K562 (cell line): ENCODE measurements around the gene SGK1. TPM values are rescaled to one million over a fixed set of nuclear protein-coding genes. Genes with fewer than 3 reads are reported as not detected.

Experiments used
- ATAC-seq: fragments of 200-7000 bp; cut with Tn5 transposase; 3 replicates; pipeline ENCODE4 v1.9.1; 2020; ENCODE audit warnings: moderate library complexity
- BruUV-seq: library from RNA; stranded (reverse); fragments of 400-500 nt; replicated peaks from 2 replicates; lab custom pipeline; 2021; lab: Mats Ljungman, UMichigan
- CTCF ChIA-PET: fragments of 300-600 bp; formaldehyde crosslinking; extraction: SDS; loops from one replicate; lab custom pipeline; 2021; ENCODE audit warnings: low intra/inter-chr PET ratio; lab: Yijun Ruan, JAX
- POLR2A ChIA-PET: fragments of 300-600, 350-650 bp; sonication (Branson Sonifier 250); formaldehyde crosslinking; extraction: SDS; loops from one replicate; lab custom pipeline; 2021; ENCODE audit warnings: antibody characterized with exemption, inconsistent platforms; lab: Yijun Ruan, JAX
- DNase-seq, 4 experiments: peaks; one replicate each; pipeline versions ENCODE4 v3.0.0 to v3.0.0-alpha.2; 2011 to 2018; ENCODE audit warnings: low spot score in 3 of 4, mixed read lengths in 3 of 4; ENCODE audit errors: extremely low read depth in 1 of 4
- FAIRE-seq: peaks from 2 replicates; lab custom pipeline; 2011; peaks lifted over from hg19 to GRCh38; lab: Jason Lieb, UNC
- H2AFZ ChIP-seq: 2 replicates; pipeline ENCODE4 v1.6.0; 2011; ENCODE audit warnings: low read depth, low read length, control low read depth, inconsistent platforms
- H3K27ac ChIP-seq: fragments of 200-600 bp; 3 replicates; pipeline ENCODE4 v1.8.0; 2011; ENCODE audit warnings: low read depth, mild to moderate bottlenecking, control low read depth, inconsistent platforms, low read length, moderate library complexity, mixed read lengths; ENCODE audit errors: extremely low read depth
- H3K27me3 ChIP-seq, 2 experiments: fragments of 300-600 bp in 1 of 2; 2 replicates in 1 of 2; 3 replicates in 1 of 2; pipeline versions ENCODE4 v1.6.0 to v1.8.0; 2011; ENCODE audit warnings: inconsistent platforms in 2 of 2, low read length in 2 of 2, mild to moderate bottlenecking in 1 of 2, mixed read lengths in 1 of 2, moderate library complexity in 1 of 2; ENCODE audit not compliant: control insufficient read depth in 2 of 2, insufficient read depth in 2 of 2
- H3K36me3 ChIP-seq: fragments of 300-600 bp; 3 replicates; pipeline ENCODE4 v1.8.0; 2011; ENCODE audit warnings: mild to moderate bottlenecking, low read length, inconsistent platforms; ENCODE audit not compliant: control insufficient read depth, insufficient read depth
- H3K4me1 ChIP-seq, 2 experiments: fragments of 200-600 bp in 1 of 2; replicated peaks in 1 of 2; 2 replicates in 1 of 2; 3 replicates in 1 of 2; pipeline versions ENCODE4 v1.5.1 to v1.8.0; 2011; ENCODE audit warnings: inconsistent platforms in 2 of 2, low read length in 2 of 2, mild to moderate bottlenecking in 1 of 2, mixed read lengths in 1 of 2, moderate library complexity in 1 of 2; ENCODE audit not compliant: control insufficient read depth in 2 of 2, insufficient read depth in 2 of 2
- H3K4me2 ChIP-seq: 2 replicates; pipeline ENCODE4 v1.6.1; 2011; ENCODE audit warnings: low read length, control low read depth, inconsistent platforms, mixed read lengths; ENCODE audit not compliant: insufficient read depth
- H3K4me3 ChIP-seq: fragments of 200-600 bp; sonication (generic), shearing (Covaris generic); 2 replicates; pipeline ENCODE4 v1.5.1; 2016; ENCODE audit warnings: control low read depth, inconsistent platforms
- H3K79me2 ChIP-seq: fragments of 200-600 bp; 3 replicates; pipeline ENCODE4 v1.8.0; 2011; ENCODE audit warnings: low read length, inconsistent platforms; ENCODE audit not compliant: control insufficient read depth, insufficient read depth
- H3K9ac ChIP-seq, 2 experiments: 2 replicates each; pipeline versions ENCODE4 v1.6.0 to v1.6.1; 2011; ENCODE audit warnings: low read depth in 2 of 2, low read length in 2 of 2, control low read depth in 1 of 2, inconsistent platforms in 1 of 2, mild to moderate bottlenecking in 1 of 2, mixed read lengths in 1 of 2; ENCODE audit not compliant: insufficient read depth in 1 of 2
- H3K9me1 ChIP-seq: one replicate; pipeline ENCODE4 v1.6.0; 2011; ENCODE audit warnings: inconsistent platforms, mild to moderate bottlenecking, low read length, moderate library complexity; ENCODE audit not compliant: control insufficient read depth, insufficient read depth
- H3K9me3 ChIP-seq: replicated peaks from 2 replicates; pipeline ENCODE4 v1.5.1; 2011; ENCODE audit warnings: low read depth, low read length, inconsistent platforms; ENCODE audit not compliant: control insufficient read depth, insufficient read depth
- H4K20me1 ChIP-seq: replicated peaks from 2 replicates; pipeline ENCODE4 v1.6.1; 2011; ENCODE audit warnings: low read length, inconsistent platforms, mixed read lengths; ENCODE audit not compliant: control insufficient read depth, insufficient read depth
- EP400 ChIP-seq: fragments of 450-650 bp; IDR thresholded peaks from 2 replicates; pipeline ENCODE4 v1.6.1; 2017; ENCODE audit warnings: antibody characterized with exemption, mild to moderate bottlenecking, moderate library complexity
- FOXO4 ChIP-seq: fragments of 450-650 bp; formaldehyde crosslinking; IDR thresholded peaks from 2 replicates; pipeline ENCODE4 v1.4.0; 2020; ENCODE audit warnings: mild to moderate bottlenecking, moderate library complexity
- MIER1 ChIP-seq: fragments of 450-650 bp; IDR thresholded peaks from 2 replicates; pipeline ENCODE4 v1.6.1; 2016; ENCODE audit warnings: antibody characterized with exemption, mild to moderate bottlenecking, low read depth
- NBN ChIP-seq: fragments of 450-650 bp; IDR thresholded peaks from 2 replicates; pipeline ENCODE4 v1.6.1; 2016; ENCODE audit warnings: low read depth, mild to moderate bottlenecking
- PHF21A ChIP-seq: fragments of 450-650 bp; IDR thresholded peaks from 2 replicates; pipeline ENCODE4 v1.6.1; 2017; ENCODE audit warnings: low read depth, borderline replicate concordance
- POLR2A ChIP-seq: fragments of 450-650 bp; conservative IDR thresholded peaks from 2 replicates; pipeline ENCODE4 v1.6.1; 2016
- POLR3G ChIP-seq: IDR thresholded peaks from 2 replicates; pipeline ENCODE4 v1.6.1; 2011; ENCODE audit not compliant: insufficient read length, insufficient replicate concordance; ENCODE audit errors: extremely low read depth
- RBM17 ChIP-seq: fragments of 200-400 bp; formaldehyde crosslinking; IDR thresholded peaks from 2 replicates; pipeline ENCODE4 v1.6.1; 2017; ENCODE audit warnings: low read depth, mild to moderate bottlenecking, low read length, borderline replicate concordance
- RCOR1 ChIP-seq, 2 experiments: IDR thresholded peaks; 2 replicates each; pipeline ENCODE4 v1.6.1; 2012; ENCODE audit warnings: low read depth in 2 of 2, low read length in 2 of 2, borderline replicate concordance in 1 of 2, improper control_type of control experiment in 1 of 2
- STAT5A ChIP-seq: IDR thresholded peaks from 2 replicates; pipeline ENCODE4 v1.6.1; 2012; ENCODE audit warnings: low read length, inconsistent platforms, borderline replicate concordance
- ZNF121 ChIP-seq: sonication (generic); formaldehyde crosslinking; conservative IDR thresholded peaks from 2 replicates; pipeline ENCODE4 v1.8.0; 2022; ENCODE audit warnings: missing genetic modification reagents
- ZNF124 ChIP-seq: sonication (generic); formaldehyde crosslinking; IDR thresholded peaks from 2 replicates; pipeline ENCODE4 v1.8.1; 2022; ENCODE audit warnings: missing genetic modification reagents
- ZNF146 ChIP-seq: IDR thresholded peaks from one replicate; pipeline ENCODE4 v1.6.1; 2018; ENCODE audit warnings: missing compliant biosample characterization; ENCODE audit not compliant: unreplicated experiment
- ZNF583 ChIP-seq: fragments of 250-450 bp; sonication (Bioruptor Pico); IDR thresholded peaks from 2 replicates; pipeline ENCODE4 v1.4.0; 2020
- ZNF695 ChIP-seq: fragments of 450-650 bp; formaldehyde crosslinking; IDR thresholded peaks from 2 replicates; pipeline ENCODE4 v1.4.0; 2020; ENCODE audit warnings: mild to moderate bottlenecking, moderate library complexity
- WGBS: fragments of 100-300 bp; shearing (Covaris generic); methylation state at CpG from one replicate; pipeline ENCODE4 v1.1.6; 2016; ENCODE audit warnings: low coverage, mixed read lengths; ENCODE audit not compliant: insufficient coverage; ENCODE audit errors: missing lambda C conversion rate; 5-methylcytosine and 5-hydroxymethylcytosine counted together
- in situ Hi-C: fragments of 300-500 bp; cut with MboI; formaldehyde crosslinking; loops from 4 replicates; pipeline ENCODE4 v1.15.0; 2018; ENCODE audit warnings: inconsistent platforms, mixed read lengths
- intact Hi-C: fragments of 100-400 bp; cut with micrococcal nuclease; formaldehyde crosslinking; loops from 2 replicates; pipeline ENCODE4 v1.14.2; 2022
- polyA plus RNA-seq, 8 experiments: library from polyadenylated mRNA; depleted of rRNA in 4 of 8; stranded (reverse) in 5 of 8; unstranded in 3 of 8; fragments of >200 nt; fragmentation: Nextera tagmentation in 2 of 8; fragmentation: Illumina TruSeq in 1 of 8; extraction: Ambion mirVana in 2 of 8; extraction: Trizol in 1 of 8; gene quantifications; 2 replicates each; pipeline versions ENCODE4 v1.2.1 to v1.2.3, GENCODE V29; 2011 to 2014; ENCODE audit warnings: inconsistent platforms in 1 of 8, missing spikeins in 1 of 8
- total RNA-seq, 7 experiments: library from RNA; depleted of rRNA in 6 of 7; stranded (reverse); fragments of >200 nt in 6 of 7; fragmentation: Illumina TruSeq in 2 of 7; extraction: Trizol in 2 of 7; gene quantifications; 2 replicates each; pipeline versions ENCODE4 v1.2.1 to v1.2.3, GENCODE V29; 2011 to 2021; ENCODE audit warnings: low replicate concordance in 1 of 7
- TF ChIP-seq, protein P1 (sequence below): fragments of 250-450 bp; sonication (Bioruptor Pico); IDR thresholded peaks from 2 replicates; pipeline ENCODE4 v1.4.0; 2020; ENCODE audit warnings: mild to moderate bottlenecking, moderate library complexity

The SGK1 gene
- total and polyA plus RNA-seq, 9 of the 15 experiments (the other 6 are each of a cell fraction or from before 2014, with no cell fraction given): 3.5 to 7.2 (median 3.9) TPM

GRCh38 chr6:134266776-134267175 is 51.1 kb downstream of the SGK1 start:
- Histone ChIP-seq H3K4me1 (no peaks in the 10 kb centered on the region), H2AFZ (no peak overlapping the region), H3K36me3 (no peaks in the 10 kb centered on the region), H3K27me3 (no peaks in the 10 kb centered on the region), H3K9me3 (no peaks in the 10 kb centered on the region), H3K9me1 (no peaks in the 10 kb centered on the region), H3K27ac (no peak overlapping the region), H3K79me2 (no peaks in the 10 kb centered on the region), H3K9ac (no peak overlapping the region), H3K4me2 (no peak overlapping the region), H4K20me1 (no peaks in the 10 kb centered on the region), H3K4me3 (no peak overlapping the region)
- in situ Hi-C loops (no loop called here), intact Hi-C loops (no loop called here)
- no TSS peak for BruUV-seq
- no peak for ATAC-seq
- no peak for FAIRE-seq
- TF ChIP-seq RBM17 (no peak), POLR3G (no peak), RCOR1 (IDR thresholded peaks at IDR 0.05; ENCODE audit: borderline replicate concordance in 1 of 2, low read depth in 2 of 2, low read length in 2 of 2) (no peak)
- 62% methylated on average over 2 of the region's 2 CpGs for whole genome bisulfite sequencing
- DNase-seq: no peak
- ChIA-PET POLR2A (interaction anchor here (1.2 kb wide), 1 partner anchor 16 kb away, joined by 3 read pairs; no protein-coding TSS in a partner anchor), CTCF (no interaction called here)

DNA sequence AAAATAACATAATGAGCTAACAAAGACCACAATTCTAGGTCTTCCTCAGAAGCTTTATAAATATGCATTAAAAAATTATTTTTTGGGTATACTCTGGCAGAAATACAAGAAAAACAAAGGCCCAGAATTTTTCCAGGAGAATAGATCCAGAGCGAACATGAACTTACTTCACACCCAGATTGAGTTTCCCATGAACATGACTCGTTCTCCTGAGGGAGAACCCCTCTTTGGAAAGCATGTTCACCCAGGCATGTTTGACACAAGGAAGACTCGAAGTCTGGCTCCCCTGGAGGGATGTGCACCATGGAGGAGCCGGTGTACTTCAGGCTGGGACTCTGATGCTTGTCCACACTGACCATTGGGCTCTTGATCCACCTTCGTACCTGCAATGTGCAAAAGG is 56.1 kb downstream of the SGK1 start:
- Histone ChIP-seq H3K9me1 (no peaks in the 10 kb centered on the region), H3K9ac (no peak overlapping the region), H3K27me3 (no peaks in the 10 kb centered on the region), H3K4me3 (no peak overlapping the region), H3K79me2 (no peaks in the 10 kb centered on the region), H3K4me2 (no peak overlapping the region), H2AFZ (peak overlapping the region; percentile 76), H3K9me3 (no peaks in the 10 kb centered on the region), H3K36me3 (no peaks in the 10 kb centered on the region), H4K20me1 (no peaks in the 10 kb centered on the region), H3K4me1 (no peaks in the 10 kb centered on the region), H3K27ac (no peak overlapping the region)
- intact Hi-C loops: loop anchor here (5.0 kb wide), 1 partner anchor 84 kb away; no protein-coding TSS in a partner anchor
- no peak for FAIRE-seq
- ChIA-PET CTCF (no interaction called here), POLR2A (no interaction called here)
- in situ Hi-C loops: no loop called here
- ATAC-seq: peak; percentile 29; the same call in 1 of the 3 replicates
- 52% methylated on average over 5 of the region's 5 CpGs for WGBS
- no TSS peak for BruUV-seq
- no peak for DNase-seq
- TF ChIP-seq NBN (no peak), ZNF583 (CRISPR knock-in tag) (no peak), EP400 (no peak), STAT5A (no peak), ZNF121 (CRISPR knock-in tag) (no peak), ZNF146 (CRISPR knock-in tag) (no peak), FOXO4 (no peak), POLR2A (no peak), ZNF124 (CRISPR knock-in tag) (no peak), ZNF695 (no peak), MIER1 (no peak), PHF21A (no peak)
- TF ChIP-seq, protein P1, sequence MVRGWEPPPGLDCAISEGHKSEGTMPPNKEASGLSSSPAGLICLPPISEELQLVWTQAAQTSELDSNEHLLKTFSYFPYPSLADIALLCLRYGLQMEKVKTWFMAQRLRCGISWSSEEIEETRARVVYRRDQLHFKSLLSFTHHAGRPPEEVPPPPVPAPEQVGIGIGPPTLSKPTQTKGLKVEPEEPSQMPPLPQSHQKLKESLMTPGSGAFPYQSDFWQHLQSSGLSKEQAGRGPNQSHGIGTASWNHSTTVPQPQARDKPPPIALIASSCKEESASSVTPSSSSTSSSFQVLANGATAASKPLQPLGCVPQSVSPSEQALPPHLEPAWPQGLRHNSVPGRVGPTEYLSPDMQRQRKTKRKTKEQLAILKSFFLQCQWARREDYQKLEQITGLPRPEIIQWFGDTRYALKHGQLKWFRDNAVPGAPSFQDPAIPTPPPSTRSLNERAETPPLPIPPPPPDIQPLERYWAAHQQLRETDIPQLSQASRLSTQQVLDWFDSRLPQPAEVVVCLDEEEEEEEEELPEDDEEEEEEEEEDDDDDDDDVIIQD: no peak
